OCI-LY7 (cell line): Measurements from ENCODE around the gene CDKAL1. TPM values are rescaled to one million over a fixed set of nuclear protein-coding genes. Genes with fewer than 3 reads are reported as not detected.

Source experiments
- BruUV-seq: library from RNA; stranded (reverse); fragments of 400-500 nt; replicated peaks from 2 replicates; lab custom pipeline; 2021; lab: Mats Ljungman, UMichigan
- CTCF ChIA-PET: fragments of 300-600 bp; sonication (Branson Sonifier 250); formaldehyde crosslinking; loops from one replicate; lab custom pipeline; 2022; ENCODE audit warnings: antibody characterized with exemption; ENCODE audit not compliant: unreplicated experiment; lab: Charles Lee
- POLR2A ChIA-PET: fragments of 300-600 bp; sonication (Branson Sonifier 250); formaldehyde crosslinking; loops from one replicate; lab custom pipeline; 2022; ENCODE audit warnings: antibody characterized with exemption; lab: Charles Lee
- DNase-seq: peaks from one replicate; pipeline ENCODE4 v3.0.0-alpha.2; 2015; ENCODE audit warnings: low spot score
- H2AFZ ChIP-seq: fragments of 200-600 bp; sonication (generic), shearing (Covaris generic); 2 replicates; pipeline ENCODE4 v1.6.1; 2014; ENCODE audit warnings: mild to moderate bottlenecking, antibody characterized with exemption, low read length, moderate library complexity
- H3K27ac ChIP-seq: fragments of 200-600 bp; sonication (generic); 2 replicates; pipeline ENCODE4 v1.5.1; 2014; ENCODE audit warnings: mixed run types, low read depth, mild to moderate bottlenecking, moderate library complexity, low read length, inconsistent platforms; ENCODE audit not compliant: poor library complexity, severe bottlenecking
- H3K36me3 ChIP-seq: fragments of 200-600 bp; sonication (generic); 2 replicates; pipeline ENCODE4 v1.6.1; 2014; ENCODE audit warnings: mild to moderate bottlenecking, antibody characterized with exemption, low read length, moderate library complexity, mixed read lengths; ENCODE audit not compliant: insufficient read depth
- H3K4me1 ChIP-seq: fragments of 200-600 bp; sonication (generic); 2 replicates; pipeline ENCODE4 v1.5.1; 2014; ENCODE audit warnings: mild to moderate bottlenecking, low read length; ENCODE audit not compliant: insufficient read depth, poor library complexity, severe bottlenecking
- H3K4me2 ChIP-seq: fragments of 200-600 bp; sonication (generic); 2 replicates; pipeline ENCODE4 v1.6.1; 2014; ENCODE audit warnings: mild to moderate bottlenecking, low read length
- H3K4me3 ChIP-seq: fragments of 200-600 bp; sonication (generic); 2 replicates; pipeline ENCODE4 v1.5.1; 2014; ENCODE audit warnings: mild to moderate bottlenecking, low read depth, low read length; ENCODE audit not compliant: poor library complexity, severe bottlenecking
- H3K79me2 ChIP-seq: fragments of 200-600 bp; sonication (generic); 2 replicates; pipeline ENCODE4 v1.6.1; 2016; ENCODE audit warnings: low read depth, mild to moderate bottlenecking, low read length, moderate library complexity, mixed read lengths; ENCODE audit not compliant: insufficient read depth
- H3K9me2 ChIP-seq: fragments of 200-600 bp; sonication (generic); 2 replicates; pipeline ENCODE4 v1.6.1; 2016; ENCODE audit warnings: mild to moderate bottlenecking, low read length, mixed read lengths; ENCODE audit not compliant: insufficient read depth
- H3K9me3 ChIP-seq: fragments of 200-600 bp; sonication (generic); 2 replicates; pipeline ENCODE4 v1.6.1; 2014; ENCODE audit warnings: mild to moderate bottlenecking, mixed run types, low read length, mixed read lengths
- H4K20me1 ChIP-seq: fragments of 200-600 bp; sonication (generic); 2 replicates; pipeline ENCODE4 v1.6.1; 2014; ENCODE audit warnings: mild to moderate bottlenecking, antibody characterized with exemption, low read length, moderate library complexity, mixed read lengths; ENCODE audit not compliant: insufficient read depth
- CTCF ChIP-seq: fragments of 200-600 bp; sonication (generic); conservative IDR thresholded peaks from 2 replicates; pipeline ENCODE4 v1.5.1; 2014; ENCODE audit warnings: mild to moderate bottlenecking, antibody characterized with exemption, low read length, moderate library complexity, mixed read lengths
- EZH2phosphoT487 ChIP-seq: fragments of 200-600 bp; sonication (generic); IDR thresholded peaks from 2 replicates; pipeline ENCODE4 v1.6.1; 2018; ENCODE audit warnings: low read depth, borderline replicate concordance, mild to moderate bottlenecking, mixed run types, antibody characterized with exemption, low read length, moderate library complexity, mixed read lengths
- intact Hi-C: fragments of 100-400 bp; cut with micrococcal nuclease; formaldehyde crosslinking; loops from one replicate; pipeline ENCODE4 v1.10.0; 2022; ENCODE audit not compliant: unreplicated experiment
- total RNA-seq, 2 experiments: library from RNA; depleted of rRNA in 1 of 2; stranded (reverse); fragments of >200 nt in 1 of 2; shearing (Covaris generic) in 1 of 2; gene quantifications; 2 replicates each; pipeline ENCODE4 v1.2.3, GENCODE V29; 2014 to 2022

The CDKAL1 gene
- total RNA-seq, 2 experiments from 2014 or later, result 19.9 to 21.1 TPM

DNA sequence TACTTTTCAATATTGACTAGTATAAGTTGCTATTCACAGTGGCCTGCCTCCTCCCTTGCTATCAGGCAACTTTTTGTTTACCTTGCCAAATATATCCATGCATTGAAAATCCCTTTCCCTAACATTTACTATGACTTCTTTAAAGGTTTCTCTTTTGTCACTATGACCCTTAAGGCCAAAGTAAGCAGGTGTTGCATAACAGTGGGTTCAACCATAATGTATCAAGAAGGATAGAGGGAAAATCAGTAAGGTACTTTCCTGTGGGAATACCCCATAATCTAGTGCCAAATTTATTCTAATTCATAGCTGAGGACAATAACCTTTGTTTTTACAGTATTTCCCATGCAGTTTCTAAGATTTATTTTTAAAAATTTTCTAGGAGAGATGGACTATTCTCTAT is 527.6 kb downstream of the CDKAL1 start:
- Histone ChIP-seq H3K27ac (no peak overlapping the region), H3K9me2 (no peaks in the 10 kb centered on the region), H3K9me3 (no peaks in the 10 kb centered on the region), H3K4me3 (no peak overlapping the region), H3K4me2 (no peak overlapping the region), H4K20me1 (no peaks in the 10 kb centered on the region), H3K79me2 (no peaks in the 10 kb centered on the region), H3K36me3 (no peaks in the 10 kb centered on the region), H3K4me1 (no peaks in the 10 kb centered on the region), H2AFZ (no peak overlapping the region)
- CTCF ChIA-PET, result no interaction called here
- POLR2A ChIA-PET, result interaction anchor here (0.9 to 1.0 kb wide), 2 partner anchors 12 to 18 kb away, joined by 3 read pairs; no protein-coding TSS in a partner anchor
- BruUV-seq, result no TSS peak
- TF ChIP-seq CTCF (no peak), EZH2phosphoT487 (no peak)
- no peak for DNase-seq
- intact Hi-C loops, result no loop called here

DNA sequence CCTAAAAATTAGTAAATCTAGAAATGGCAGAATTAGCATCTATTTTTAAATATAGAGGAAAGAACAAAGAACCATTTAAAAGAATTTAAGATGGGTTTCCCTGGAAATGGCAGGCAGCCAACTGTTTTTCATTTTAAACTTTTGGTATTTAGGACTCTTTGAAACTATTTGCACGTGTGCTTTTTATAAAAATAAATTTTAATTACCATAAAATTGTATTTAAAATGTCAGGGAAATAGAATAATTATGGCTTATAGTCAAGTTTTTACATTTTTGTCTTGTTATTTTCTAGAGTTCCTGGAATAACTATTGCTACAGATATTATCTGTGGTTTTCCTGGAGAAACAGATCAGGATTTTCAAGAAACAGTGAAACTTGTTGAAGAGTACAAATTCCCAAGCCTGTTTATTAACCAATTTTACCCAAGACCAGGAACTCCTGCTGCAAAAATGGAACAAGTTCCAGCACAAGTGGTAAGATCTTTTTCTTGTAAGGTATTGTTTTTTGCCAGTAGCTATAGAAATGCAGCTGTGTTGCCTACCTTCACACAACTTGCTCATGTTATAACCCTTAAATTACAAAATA is 530.6 kb downstream of the CDKAL1 start:
- ChIA-PET POLR2A (no interaction called here), CTCF (no interaction called here)
- Histone ChIP-seq H4K20me1 (no peaks in the 10 kb centered on the region), H3K36me3 (no peaks in the 10 kb centered on the region), H2AFZ (no peak overlapping the region), H3K79me2 (no peaks in the 10 kb centered on the region), H3K9me2 (no peaks in the 10 kb centered on the region), H3K9me3 (no peaks in the 10 kb centered on the region), H3K27ac (no peak overlapping the region), H3K4me3 (no peak overlapping the region), H3K4me1 (no peaks in the 10 kb centered on the region), H3K4me2 (no peak overlapping the region)
- no TSS peak for BruUV-seq
- intact Hi-C loops, result no loop called here
- TF ChIP-seq EZH2phosphoT487, result no peak
- TF ChIP-seq CTCF, result no peak
- DNase-seq, result no peak

- no peak overlapping the region for H3K27ac ChIP-seq
- H3K36me3 ChIP-seq, result no peaks in the 10 kb centered on the region
- TF ChIP-seq CTCF (no peak), EZH2phosphoT487 (no peak)
- ChIA-PET POLR2A (interaction anchor here (0.6 to 1.1 kb wide), 4 partner anchors 21 to 1270 kb away, joined by 3 to 6 read pairs (median 3); no protein-coding TSS in a partner anchor), CTCF (no interaction called here)
- DNase-seq, result no peak
- H2AFZ ChIP-seq, result no peak overlapping the region
- no peaks in the 10 kb centered on the region for H4K20me1 ChIP-seq
- H3K4me3 ChIP-seq, result no peak overlapping the region
- H3K4me1 ChIP-seq, result no peaks in the 10 kb centered on the region
- no TSS peak for BruUV-seq
- H3K9me3 ChIP-seq, result no peaks in the 10 kb centered on the region
- no peaks in the 10 kb centered on the region for H3K9me2 ChIP-seq
- no peak overlapping the region for H3K4me2 ChIP-seq
- intact Hi-C loops, result no loop called here
- no peaks in the 10 kb centered on the region for H3K79me2 ChIP-seq
Observed at GRCh38 chr6:21067521-21067920, 533.3 kb downstream of the CDKAL1 start.
